Erythroblast (primary cell): ENCODE measurements around the gene DICER1.

Experiments
- GATA1 ChIP-seq: IDR thresholded peaks from 2 replicates; pipeline ENCODE4 v1.6.1; 2011; ENCODE audit warnings: low read depth, mild to moderate bottlenecking, control low read depth, low read length, moderate library complexity
- POLR2A ChIP-seq: IDR thresholded peaks from 2 replicates; pipeline ENCODE4 v1.6.1; 2011; ENCODE audit warnings: mild to moderate bottlenecking, low read length

DNA sequence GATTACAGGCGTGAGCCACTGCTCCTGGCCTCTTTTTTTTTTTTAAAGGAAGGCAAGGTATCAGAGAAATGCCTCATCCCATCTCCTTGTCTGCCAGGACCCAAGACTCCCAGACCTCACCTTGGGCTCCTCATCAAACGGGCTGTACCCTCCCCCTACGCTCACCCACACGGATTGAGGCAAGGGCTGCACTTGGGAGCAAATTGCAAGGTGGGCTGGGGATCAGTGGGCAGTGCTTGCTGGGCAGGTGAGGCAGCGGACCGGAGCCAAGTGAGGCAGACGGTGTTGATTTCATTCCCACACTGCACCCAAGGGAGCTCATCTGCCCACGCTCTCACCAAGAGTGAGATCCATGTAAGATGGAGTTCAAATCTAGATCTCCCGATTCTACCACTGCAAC, 41.0 kb upstream of the DICER1 start:
- TF ChIP-seq POLR2A (no peak), GATA1 (no peak)
